ENCODE measurements around the gene PTTG2. TPM values are rescaled to one million over a fixed set of nuclear protein-coding genes. Genes with fewer than 3 reads are reported as not detected.
"Not testable (repeated sequence)": the region's sequence is repeated elsewhere in the genome, so short reads cannot be mapped to it uniquely, and the experiment has no call there.

The PTTG2 gene
- total RNA-seq, 1 experiment from 2014 or later = not detected

DNA sequence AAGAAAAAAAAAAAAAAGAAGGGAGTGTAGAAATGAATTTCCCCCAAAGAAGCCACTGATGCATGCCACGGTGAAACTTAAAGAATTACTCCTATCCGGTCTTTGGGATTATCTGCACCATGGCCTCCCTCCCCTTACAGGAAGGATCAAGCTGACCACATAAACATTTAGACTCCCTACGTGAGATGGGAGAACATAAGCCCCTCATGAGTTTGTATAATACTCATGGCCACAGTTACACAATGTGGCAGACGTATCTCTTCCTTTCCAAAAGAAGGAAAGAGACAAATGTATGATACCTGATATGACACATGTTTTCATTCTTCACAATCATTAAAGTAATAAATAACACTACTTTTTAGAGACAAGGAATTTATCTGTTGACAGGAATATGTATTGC is 3.3 kb upstream of the PTTG2 start:
- DNase-seq (ENCODE audit: low read depth) = no peak

GRCh38 chr4:37958932-37959331 is 1.3 kb upstream of the PTTG2 start:
- DNase-seq (ENCODE audit: low read depth) = no peak

GRCh38 chr4:37960679-37961450 is 667 bp downstream of the PTTG2 start:
- no peak for DNase-seq (ENCODE audit: low read depth)

DNA sequence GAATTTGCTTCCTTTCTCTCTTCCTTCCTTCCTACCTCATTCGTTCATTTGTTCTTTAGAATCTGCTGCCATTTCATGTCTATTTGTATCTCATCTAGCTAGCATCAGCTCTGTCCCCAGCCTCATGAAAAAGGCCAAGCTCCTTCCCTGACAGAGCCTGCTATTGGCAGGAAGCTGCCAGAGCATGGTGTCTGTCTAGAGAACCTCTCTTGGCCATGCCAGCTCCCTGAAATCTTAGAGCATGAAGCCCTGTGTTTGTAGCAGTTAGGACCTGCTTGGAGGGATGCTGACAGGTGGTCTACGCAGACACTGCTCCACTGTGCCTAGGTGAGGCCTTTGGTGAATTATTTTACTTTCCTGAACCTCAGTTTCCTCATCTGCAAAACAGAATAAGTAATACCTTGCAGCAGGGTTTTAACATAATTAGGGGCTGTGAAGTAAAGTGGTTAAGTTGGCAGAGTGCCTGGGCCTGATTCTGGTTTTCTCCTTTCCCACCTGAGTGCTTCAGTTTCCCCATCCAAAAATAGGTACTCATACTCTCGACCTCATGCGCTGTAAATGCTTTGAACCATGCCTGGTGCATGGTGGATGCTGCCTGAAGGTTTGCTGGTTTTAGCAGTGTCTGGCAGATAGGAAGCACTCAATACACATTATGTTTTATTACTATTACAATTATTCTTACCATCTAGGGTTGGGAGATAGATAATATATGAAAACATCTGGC is 4.7 kb downstream of the PTTG2 start:
- DNase-seq (ENCODE audit: low read depth) = no peak

DNA sequence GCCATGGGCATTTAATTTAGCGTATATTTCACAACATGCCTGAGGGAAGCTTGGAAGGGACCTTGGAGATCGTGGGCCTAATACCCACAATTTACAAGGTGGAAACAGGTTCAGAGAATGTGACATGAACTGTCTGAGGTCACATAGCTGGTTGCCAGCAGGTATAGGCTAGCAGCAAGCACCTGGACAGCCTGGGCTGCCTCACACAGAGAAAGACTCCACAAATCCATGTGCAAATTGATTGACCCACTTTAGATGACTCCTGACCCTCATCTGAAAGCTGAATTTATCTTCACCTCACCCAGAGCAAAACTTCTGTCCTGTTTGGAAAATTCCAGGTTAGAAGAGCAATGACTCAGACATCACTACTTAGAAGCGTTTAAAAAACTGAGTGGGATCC is 5.8 kb downstream of the PTTG2 start:
- no peak for DNase-seq (ENCODE audit: low read depth)

GRCh38 chr4:37967736-37968135 is 7.5 kb downstream of the PTTG2 start:
- no peak for DNase-seq (ENCODE audit: low read depth)

DNA sequence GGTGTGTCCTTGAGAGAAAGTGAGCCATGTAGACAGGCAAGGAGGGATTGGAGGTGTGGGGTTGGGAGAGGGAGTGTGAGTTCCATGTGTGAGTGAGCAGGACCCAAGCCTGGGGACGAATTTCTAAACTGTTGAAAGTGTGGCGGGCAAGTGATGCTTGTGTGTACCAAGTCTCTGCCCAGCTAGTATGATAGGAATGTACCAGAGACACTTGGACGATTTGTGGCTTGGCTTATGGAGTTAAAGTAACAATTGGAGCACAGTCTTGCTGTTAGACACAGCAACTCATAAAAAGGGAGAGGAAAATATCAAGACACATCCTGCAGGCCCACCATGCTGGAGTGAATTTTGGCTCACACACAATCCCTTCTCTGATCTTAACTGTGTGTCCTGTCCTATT is 8.5 kb downstream of the PTTG2 start:
- DNase-seq (ENCODE audit: low read depth) = no peak

DNA sequence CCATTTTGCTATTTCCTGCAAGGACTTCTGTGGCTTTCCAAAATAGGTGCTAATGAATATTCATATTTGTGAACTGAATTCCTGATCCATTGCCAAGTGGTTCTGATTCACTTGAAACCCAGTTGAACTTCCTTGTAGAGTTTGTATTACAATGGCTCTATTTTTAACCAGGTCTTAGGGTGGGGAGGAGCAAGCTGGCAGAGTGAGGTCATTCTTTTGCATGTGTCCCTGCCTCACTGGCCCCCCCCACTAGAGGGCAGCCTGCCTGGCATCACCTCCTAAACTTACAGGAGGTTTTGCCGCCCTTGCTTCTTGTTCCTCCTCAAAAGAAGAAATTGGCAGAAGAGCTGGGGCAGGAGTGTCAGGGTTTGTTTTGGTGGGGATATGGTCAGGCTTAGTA is 10.5 kb downstream of the PTTG2 start:
- DNase-seq (ENCODE audit: low read depth) = peak; percentile 43

- DNase-seq (ENCODE audit: low read depth) = no peak
These were observed 11.0 kb downstream of the PTTG2 start for GRCh38 chr4:37971202-37971601.

- DNase-seq (ENCODE audit: low read depth) = no peak
These were observed 13.2 kb downstream of the PTTG2 start for GRCh38 chr4:37973441-37973840.

GRCh38 chr4:37975321-37975822 is 15.2 kb downstream of the PTTG2 start:
- DNase-seq (ENCODE audit: low read depth) = not testable (repeated sequence)

DNA sequence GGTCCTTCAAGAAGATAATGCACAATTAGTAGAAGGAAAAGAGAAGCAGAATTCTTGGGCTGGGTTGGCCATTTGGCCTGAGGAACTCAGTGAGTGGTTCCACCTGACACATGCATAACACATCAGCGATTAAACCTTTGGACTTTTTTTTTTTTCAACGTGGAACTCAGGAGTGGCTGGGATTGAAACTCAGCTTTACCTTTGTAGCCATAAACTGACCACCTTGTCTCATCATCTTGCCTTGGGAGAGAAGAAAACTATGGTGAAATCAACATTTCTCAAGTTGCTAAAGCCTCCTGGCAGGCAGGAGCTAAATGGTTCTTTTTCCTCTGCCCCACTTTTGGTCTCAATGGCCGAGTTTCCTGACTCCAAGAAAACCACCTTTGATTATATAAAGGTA is 16.3 kb downstream of the PTTG2 start:
- DNase-seq (ENCODE audit: low read depth) = no peak

DNA sequence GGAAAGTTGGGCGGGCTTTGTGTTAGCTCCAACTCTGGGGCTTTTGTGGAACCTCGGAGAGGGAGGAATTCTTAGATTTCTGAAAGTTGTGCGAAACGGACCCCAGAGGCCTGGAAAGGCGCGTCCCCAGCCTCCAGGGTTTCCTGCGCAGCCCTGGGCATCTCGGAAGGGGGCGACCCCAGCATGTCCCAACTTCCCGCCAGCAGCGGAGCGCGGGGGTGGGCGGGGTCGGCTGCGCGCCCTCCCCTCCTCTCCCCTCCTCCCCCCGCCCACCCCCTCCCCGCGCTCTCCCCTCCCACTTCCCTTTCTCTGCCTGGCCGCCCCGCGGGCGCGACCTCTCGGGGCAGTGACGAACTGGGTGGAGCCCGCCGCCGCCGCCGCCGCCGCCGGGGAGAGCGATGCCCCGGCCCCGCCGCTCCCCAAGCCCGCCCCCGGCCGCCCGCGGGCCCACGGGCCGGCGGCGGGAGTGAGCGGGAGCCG is 16.8 kb downstream of the PTTG2 start:
- peak; percentile 85 for DNase-seq (ENCODE audit: low read depth)

DNA sequence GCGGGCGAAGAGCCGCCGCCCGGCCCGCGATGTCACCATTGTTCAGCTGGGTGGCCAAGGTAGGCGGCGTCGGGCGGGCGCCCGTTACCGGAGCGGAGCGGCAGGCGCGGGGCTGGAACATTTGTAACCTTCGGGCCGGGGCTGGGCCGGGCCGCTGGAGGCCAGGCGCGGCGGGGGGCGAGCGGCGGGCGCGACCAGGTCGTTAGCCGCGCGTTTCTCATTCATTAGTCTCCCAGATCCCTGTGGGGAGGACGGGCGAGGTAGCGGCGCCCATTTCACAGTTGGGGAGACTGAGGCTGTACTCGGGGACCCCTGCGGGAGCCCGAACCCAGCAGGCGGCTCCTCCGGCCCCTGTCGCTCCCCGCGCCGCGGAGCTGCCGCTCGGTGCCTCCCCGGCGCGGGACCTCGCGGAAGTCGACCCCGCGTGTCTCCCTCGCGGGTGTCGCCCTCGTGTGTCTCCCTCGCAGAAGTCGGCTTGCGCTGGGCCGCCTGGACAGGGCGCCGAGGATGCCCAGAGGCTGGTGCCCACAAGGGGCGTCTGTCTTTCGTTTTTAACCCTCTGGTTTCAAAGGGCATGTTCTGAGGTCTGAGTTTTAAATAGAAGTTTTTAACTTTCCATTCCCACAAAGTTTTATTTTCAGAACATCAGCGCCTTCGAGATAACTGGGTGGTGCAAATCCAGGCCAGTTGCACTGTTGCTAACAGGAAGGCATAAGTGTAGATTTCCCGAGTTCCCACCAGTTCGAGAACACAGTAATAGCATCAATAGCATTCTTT is 17.5 kb downstream of the PTTG2 start:
- DNase-seq (ENCODE audit: low read depth) = peak; percentile 67

GRCh38 chr4:37978248-37978924 is 18.2 kb downstream of the PTTG2 start:
- peak; percentile 39 for DNase-seq (ENCODE audit: low read depth)

- DNase-seq (ENCODE audit: low read depth) = no peak
These were observed 20.0 kb downstream of the PTTG2 start for GRCh38 chr4:37980246-37980645.

DNA sequence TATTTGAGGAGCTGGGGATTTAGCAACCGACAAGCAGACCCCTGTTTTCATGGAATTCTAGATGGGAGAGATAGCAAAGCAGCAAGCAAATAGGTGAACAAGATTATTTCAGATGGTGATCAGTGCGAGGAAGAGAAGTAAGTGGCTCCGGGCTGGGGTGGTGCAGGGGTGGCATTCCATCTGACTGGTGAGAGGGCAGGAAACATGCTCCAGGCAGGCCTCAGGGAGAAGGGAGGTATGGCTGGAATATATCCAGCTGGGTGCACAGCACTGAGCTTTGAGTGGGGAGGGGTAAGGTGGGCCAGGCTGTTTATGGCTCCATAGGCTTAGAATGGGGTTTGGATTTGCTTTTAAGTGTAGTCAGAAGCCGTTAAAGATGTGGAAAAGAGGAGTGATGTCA is 21.2 kb downstream of the PTTG2 start:
- no peak for DNase-seq (ENCODE audit: low read depth)

DNA sequence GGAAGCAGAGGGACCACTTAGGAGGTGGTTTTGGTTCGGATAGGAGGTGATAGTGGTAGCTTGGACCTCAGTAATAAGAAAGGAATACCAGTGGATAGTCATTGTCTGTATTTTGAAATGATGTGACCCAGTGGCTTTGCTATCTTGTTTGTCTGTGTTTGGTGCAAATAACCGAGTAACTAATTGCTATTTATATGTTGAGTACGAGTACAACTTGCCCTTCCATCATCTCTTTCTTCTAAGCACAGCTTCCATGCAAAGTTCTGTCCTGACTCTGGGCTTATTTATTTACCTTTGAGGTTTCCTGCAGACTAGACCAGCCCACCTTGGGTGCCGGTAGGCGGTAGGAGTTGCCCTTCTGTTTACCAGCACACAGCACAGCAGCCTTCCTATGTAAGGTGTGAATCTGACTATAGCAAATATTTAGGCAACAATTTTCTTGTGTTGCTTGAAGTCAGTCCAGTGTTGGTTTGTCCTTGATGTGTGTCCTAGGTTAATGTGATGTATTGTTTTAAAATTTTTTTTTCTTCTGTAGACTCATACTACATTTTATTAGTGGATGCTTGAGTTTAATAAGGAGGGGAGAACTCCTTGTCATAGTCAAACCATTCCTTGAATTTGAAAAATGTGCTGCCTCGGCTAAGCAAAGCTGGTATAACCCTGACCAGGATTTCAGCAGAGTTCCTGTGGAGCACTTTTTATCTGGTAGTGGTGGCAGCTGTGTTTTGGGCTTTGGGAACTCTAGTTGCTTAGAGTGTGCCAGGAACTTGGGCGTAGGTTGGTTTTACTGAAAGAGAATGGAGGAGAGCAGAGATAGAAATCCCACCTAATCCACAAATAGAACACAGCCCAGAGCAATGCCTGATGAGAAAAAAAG is 21.9 kb downstream of the PTTG2 start:
- no peak for DNase-seq (ENCODE audit: low read depth)

DNA sequence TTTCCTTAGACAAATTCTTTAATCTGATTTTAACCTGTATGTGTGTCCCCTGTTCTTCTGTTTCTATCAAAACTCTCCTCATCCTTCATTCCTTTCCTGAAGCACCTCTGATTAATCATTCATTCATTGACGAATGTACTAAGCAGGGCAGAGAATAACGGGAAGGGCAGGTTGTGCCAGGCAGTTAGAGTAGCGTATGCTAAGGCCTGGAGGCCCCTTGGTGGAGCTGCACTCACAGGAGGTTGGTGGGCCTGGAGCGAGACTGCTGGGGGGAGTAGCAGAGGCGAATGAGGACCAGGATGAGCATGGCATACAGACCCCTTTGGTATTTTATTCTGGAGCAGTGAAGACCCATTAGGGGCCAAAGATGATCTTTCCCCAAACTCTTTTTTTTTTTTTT is 22.5 kb downstream of the PTTG2 start:
- no peak for DNase-seq (ENCODE audit: low read depth)

- DNase-seq (ENCODE audit: low read depth) = no peak
These were observed 23.8 kb downstream of the PTTG2 start for GRCh38 chr4:37983951-37984350.

All from Daoy (cell line).